GM19324 (cell line): Measurements from ENCODE around the gene JHY.

Experiments
- ATAC-seq: cut with Tn5 transposase; IDR thresholded peaks from one replicate; pipeline ENCODE4 v1.9.1; 2021; ENCODE audit warnings: mild to moderate bottlenecking, moderate library complexity; ENCODE audit not compliant: unreplicated experiment, low FRiP score

The JHY gene

GRCh38 chr11:122933416-122933815, 50.9 kb downstream of the JHY start:
- ATAC-seq: no peak

GRCh38 chr11:122937983-122938382, 55.4 kb downstream of the JHY start:
- ATAC-seq: no peak

- ATAC-seq: no peak
These were observed 56.0 kb downstream of the JHY start for GRCh38 chr11:122938557-122938956.

- ATAC-seq: no peak
These were observed 68.7 kb downstream of the JHY start for GRCh38 chr11:122951211-122951610.

GRCh38 chr11:122954455-122954854, 71.9 kb downstream of the JHY start:
- no peak for ATAC-seq

- no peak for ATAC-seq
These were observed 81.4 kb downstream of the JHY start for GRCh38 chr11:122963961-122964360.

GRCh38 chr11:122976061-122976733, 93.6 kb downstream of the JHY start:
- no peak for ATAC-seq

GRCh38 chr11:122976734-122977469, 94.3 kb downstream of the JHY start:
- ATAC-seq: no peak

- no peak for ATAC-seq
These were observed 95.1 kb downstream of the JHY start for GRCh38 chr11:122977470-122978298.

- no peak for ATAC-seq
These were observed 95.7 kb downstream of the JHY start for GRCh38 chr11:122978299-122978620.

- no peak for ATAC-seq
These were observed 96.7 kb downstream of the JHY start for GRCh38 chr11:122979103-122979814.

GRCh38 chr11:122979815-122980595, 97.4 kb downstream of the JHY start:
- ATAC-seq: no peak

- no peak for ATAC-seq
These were observed 99.1 kb downstream of the JHY start, which contains the start of gene BSX for GRCh38 chr11:122981388-122982264. Gene BSX, minus strand, starts transcription at chr11:122981834. Its CDS starts 163 bp downstream, at chr11:122981671.

GRCh38 chr11:122983438-122984185, 101.1 kb downstream of the JHY start:
- no peak for ATAC-seq

GRCh38 chr11:122984186-122985011, 101.8 kb downstream of the JHY start:
- no peak for ATAC-seq

GRCh38 chr11:122995526-122995925, 113.0 kb downstream of the JHY start:
- ATAC-seq: no peak

- no peak for ATAC-seq
These were observed 116.3 kb downstream of the JHY start for GRCh38 chr11:122998727-122999366.
